Hematopoietic multipotent progenitor cell treated with erythropoietin and hydrocortisone succinate and interleukin-3 and kit ligand, for 15 days (in vitro differentiated cells): ENCODE data around the gene RBM5.
"Not testable (repeated sequence)": the region's sequence is repeated elsewhere in the genome, so short reads cannot be mapped to it uniquely, and the experiment has no call there.

Source experiments
- DNase-seq: peaks from one replicate; pipeline ENCODE4 v3.0.0-alpha.2; 2015; ENCODE audit warnings: low spot score

The RBM5 gene

GRCh38 chr3:50088725-50089608 is at the start of gene RBM5:
Gene RBM5, plus strand, starts transcription at chr3:50088919. Its CDS starts 1,516 bp downstream, at chr3:50090435.
- peak; percentile 91 for DNase-seq

DNA sequence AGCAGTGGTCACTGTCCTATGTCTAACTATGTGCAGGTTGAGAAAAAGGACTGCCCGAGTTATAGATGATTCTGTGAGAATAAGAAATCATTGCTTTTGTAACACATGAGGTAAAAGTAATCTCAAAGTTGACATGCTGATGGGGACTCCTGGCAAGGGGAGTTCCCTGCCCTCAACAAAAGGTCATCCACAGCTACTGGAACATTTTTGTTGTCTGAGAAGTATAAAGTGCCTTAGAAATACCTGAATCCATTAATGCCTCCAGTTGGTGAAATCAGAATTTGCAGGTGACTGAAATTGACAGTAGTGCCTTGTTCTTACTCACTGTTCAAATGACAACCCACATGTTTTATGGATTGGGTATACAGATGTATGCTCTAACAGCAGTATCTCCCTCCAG is 43.7 kb upstream of the RBM5 start:
- DNase-seq, result no peak

- no peak for DNase-seq
These were observed 41.3 kb upstream of the RBM5 start for GRCh38 chr3:50047426-50047825.

- no peak for DNase-seq
These were observed 38.4 kb upstream of the RBM5 start for GRCh38 chr3:50050361-50050760.

- DNase-seq, result no peak
These were observed 31.0 kb upstream of the RBM5 start for GRCh38 chr3:50057756-50058155.

- DNase-seq, result no peak
These were observed 20.6 kb upstream of the RBM5 start for GRCh38 chr3:50068134-50068533.

DNA sequence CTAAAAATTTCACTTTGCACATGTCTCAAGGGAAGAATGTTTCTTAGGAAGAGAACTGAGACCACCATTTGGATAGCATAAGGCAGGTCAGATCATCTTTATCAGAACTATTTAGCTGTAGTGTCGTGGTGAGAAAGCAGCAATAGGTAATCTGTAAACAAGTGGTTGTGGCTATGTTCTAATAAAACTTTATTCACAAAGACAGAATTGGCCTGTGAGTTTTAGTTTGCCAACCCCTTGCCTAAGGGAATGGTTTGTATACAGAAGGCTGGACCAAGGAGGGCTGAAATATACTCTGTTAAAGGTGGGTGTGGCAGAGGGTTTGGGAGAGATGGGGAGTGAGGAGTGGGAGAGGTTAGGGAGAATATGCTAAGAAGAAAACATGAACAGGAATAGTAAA is 10.6 kb upstream of the RBM5 start:
- DNase-seq, result no peak

DNA sequence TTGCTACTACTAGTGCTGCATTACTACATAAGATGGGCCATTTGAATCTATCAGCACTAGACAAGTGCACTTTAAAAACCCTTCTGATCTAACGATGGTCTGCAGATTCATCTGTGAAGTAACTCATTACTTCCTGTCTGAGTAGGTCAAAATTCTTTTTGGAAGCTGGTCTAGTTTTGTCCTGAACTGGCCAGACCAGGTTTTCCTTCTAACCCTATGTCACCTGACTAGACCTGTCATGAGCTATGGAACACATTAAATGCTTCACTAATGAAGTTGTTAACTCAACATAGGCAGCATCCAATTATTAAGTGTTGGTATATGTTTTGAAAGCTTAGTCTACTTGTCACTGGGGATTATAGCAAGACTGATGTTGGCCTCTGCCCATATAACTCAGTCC is 10.1 kb upstream of the RBM5 start:
- DNase-seq, result no peak

- not testable (repeated sequence) for DNase-seq
These were observed 3.8 kb upstream of the RBM5 start for GRCh38 chr3:50084951-50085350.

DNA sequence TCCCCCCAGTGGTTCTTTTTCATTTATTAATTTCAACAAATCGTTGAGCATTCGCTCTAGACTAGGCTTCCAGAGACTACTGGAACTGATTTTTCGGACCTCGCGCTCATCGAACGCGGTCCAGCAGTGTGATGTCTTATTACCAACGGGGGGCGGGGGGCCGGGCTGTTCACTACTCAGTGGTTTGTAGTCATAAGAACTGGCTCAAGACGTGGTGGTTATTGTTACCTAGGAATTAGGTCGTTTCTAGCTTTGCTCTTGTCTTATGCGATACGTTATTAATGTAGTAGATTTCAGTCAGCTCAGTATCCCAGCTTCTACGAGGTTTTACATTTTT is 858 bp downstream of the RBM5 start:
- DNase-seq, result no peak

DNA sequence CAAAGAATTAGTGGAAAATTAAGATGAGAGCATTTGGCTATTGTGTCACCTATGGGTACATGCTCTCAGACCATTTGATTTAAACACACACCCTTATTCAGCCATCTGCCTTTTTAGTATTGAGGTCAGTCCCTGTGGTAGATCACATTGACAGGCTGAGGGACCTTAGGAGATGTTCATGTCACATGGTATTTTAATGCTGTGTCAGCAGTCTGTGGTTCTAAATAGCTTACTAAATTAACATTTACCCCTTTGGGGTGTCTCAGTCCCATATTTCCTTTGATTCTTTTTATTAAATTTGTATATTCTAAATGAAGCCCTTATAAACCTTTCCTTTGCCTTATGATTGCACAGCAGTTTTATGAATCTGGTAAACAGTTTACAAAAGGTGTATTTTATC is 2.3 kb downstream of the RBM5 start:
- DNase-seq, result no peak

DNA sequence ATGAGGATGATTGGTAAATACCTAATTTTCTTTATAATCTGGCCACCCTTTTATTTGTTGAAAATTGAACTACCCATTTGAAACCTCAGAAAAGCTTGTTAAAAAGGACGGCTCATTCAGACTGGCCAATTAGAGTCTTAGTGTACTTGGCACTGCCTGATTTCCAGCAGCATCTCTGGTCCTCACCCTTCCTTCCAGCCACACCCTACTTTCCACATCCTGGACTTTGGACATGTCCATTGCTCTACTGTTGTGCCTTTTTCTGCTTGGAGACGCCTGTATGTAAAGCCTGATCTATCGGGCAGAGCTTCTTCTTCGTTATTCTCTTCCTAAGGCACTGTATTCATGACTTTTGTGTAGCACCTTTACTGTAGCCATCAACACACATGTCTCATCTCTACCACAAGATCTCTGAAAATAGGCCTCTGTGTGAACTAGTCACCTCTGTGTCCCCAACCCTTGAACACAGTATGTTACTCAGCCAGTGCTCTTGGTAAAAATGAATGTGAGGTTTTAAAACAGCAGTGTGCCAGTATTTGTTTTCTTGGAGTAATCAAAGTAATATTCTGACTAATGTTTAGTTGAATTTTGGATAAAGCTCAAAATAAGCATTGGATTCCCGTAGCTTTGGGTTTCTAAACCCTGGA is 6.8 kb downstream of the RBM5 start:
- no peak for DNase-seq

GRCh38 chr3:50100386-50100785 is 11.7 kb downstream of the RBM5 start:
- DNase-seq, result peak; percentile 36

GRCh38 chr3:50100956-50101845 is 12.5 kb downstream of the RBM5 start:
- no peak for DNase-seq

GRCh38 chr3:50102558-50102957 is 13.8 kb downstream of the RBM5 start:
- no peak for DNase-seq

- no peak for DNase-seq
These were observed 23.0 kb downstream of the RBM5 start for GRCh38 chr3:50111757-50112156.

DNA sequence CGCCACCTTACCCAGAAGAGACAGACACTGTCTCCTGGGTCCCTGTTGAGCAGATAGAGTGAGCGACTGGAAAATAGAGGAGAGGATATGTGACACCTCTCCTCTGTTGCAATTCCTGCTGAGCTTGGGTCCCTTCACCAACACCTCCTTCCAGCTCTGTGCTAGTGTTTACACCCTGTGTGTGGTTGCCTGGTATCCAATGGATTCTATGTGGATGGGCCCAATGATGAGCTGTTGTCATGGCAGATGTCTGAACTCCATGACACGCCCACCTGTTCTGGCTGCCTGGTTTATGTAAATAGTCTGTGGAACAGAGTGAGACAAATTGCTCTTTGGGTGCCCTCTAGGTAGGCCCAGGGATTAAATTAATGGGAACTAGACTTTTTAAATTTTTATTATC is 23.7 kb downstream of the RBM5 start:
- DNase-seq, result no peak

DNA sequence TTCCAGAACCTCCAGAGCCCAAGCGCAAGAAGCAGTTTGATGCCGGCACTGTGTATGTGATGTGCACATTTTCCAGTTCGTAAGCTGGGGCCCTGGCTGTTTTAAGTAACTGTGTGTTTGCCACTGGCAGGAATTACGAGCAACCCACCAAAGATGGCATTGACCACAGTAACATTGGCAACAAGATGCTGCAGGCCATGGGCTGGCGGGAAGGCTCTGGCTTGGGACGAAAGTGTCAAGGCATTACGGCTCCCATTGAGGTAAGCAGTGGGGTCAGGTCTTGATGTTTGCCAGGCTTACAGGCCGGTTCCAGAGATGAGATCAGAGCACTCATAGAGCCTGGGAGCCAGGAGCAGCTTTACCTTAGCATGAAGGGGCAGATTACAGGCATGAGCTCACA is 28.4 kb downstream of the RBM5 start:
- no peak for DNase-seq

DNA sequence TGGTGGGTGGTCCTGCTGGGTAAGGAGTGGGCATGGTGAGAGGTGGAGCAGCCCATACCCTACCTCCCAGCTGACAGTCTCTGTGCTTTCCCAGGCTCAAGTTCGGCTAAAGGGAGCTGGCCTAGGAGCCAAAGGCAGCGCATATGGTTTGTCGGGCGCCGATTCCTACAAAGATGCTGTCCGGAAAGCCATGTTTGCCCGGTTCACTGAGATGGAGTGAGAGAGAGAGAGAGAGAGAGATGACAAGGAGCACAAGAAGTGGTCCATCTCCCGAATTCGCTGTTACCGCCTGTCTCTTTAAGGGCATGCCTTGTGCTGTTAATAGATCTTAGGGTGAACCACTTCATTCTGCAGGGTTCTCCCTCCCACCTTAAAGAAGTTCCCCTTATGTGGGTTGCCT is 29.5 kb downstream of the RBM5 start:
- DNase-seq, result no peak

GRCh38 chr3:50119786-50120185 is 31.1 kb downstream of the RBM5 start:
- no peak for DNase-seq

- DNase-seq, result no peak
These were observed 31.8 kb downstream of the RBM5 start for GRCh38 chr3:50120364-50121071.
